WTC11 (cell line): ENCODE measurements around the gene RNF212B. TPM values are rescaled to one million over a fixed set of nuclear protein-coding genes. Genes with fewer than 3 reads are reported as not detected.
"Not testable (repeated sequence)": the region's sequence is repeated elsewhere in the genome, so short reads cannot be mapped to it uniquely, and the experiment has no call there.

Experiments used
- ATAC-seq: fragments of 200-7000 bp; cut with Tn5 transposase; 2 replicates; pipeline ENCODE4 v1.10.0; 2021; ENCODE audit warnings: mild to moderate bottlenecking, moderate library complexity
- CTCF ChIA-PET: fragments of 300-600 bp; sonication (Branson Sonifier 250); formaldehyde crosslinking; loops from one replicate; lab custom pipeline; 2021; ENCODE audit warnings: antibody characterized with exemption; lab: Charles Lee
- POLR2A ChIA-PET: fragments of 350-600 bp; sonication (Branson Sonifier 250); formaldehyde crosslinking; loops from one replicate; lab custom pipeline; 2021; ENCODE audit warnings: antibody characterized with exemption; lab: Charles Lee
- DNase-seq: peaks from one replicate; pipeline ENCODE4 v3.0.0; 2021; ENCODE audit warnings: low spot score
- H3K27ac Mint-ChIP-seq: 2 replicates; pipeline ENCODE4 v1.8.0; 2021; ENCODE audit warnings: mixed read lengths
- H3K27me3 Mint-ChIP-seq: 2 replicates; pipeline ENCODE4 v1.8.0; 2021; ENCODE audit warnings: low read depth, mild to moderate bottlenecking, moderate library complexity, mixed read lengths
- H3K36me3 Mint-ChIP-seq: 2 replicates; pipeline ENCODE4 v1.8.0; 2021; ENCODE audit warnings: mixed read lengths
- H3K4me1 Mint-ChIP-seq: 2 replicates; pipeline ENCODE4 v1.8.0; 2022; ENCODE audit warnings: mixed read lengths
- H3K4me3 Mint-ChIP-seq: 2 replicates; pipeline ENCODE4 v1.8.0; 2021; ENCODE audit warnings: mild to moderate bottlenecking, moderate library complexity, mixed read lengths
- H3K9me3 Mint-ChIP-seq: 2 replicates; pipeline ENCODE4 v1.8.0; 2021; ENCODE audit warnings: mixed read lengths
- AR ChIP-seq: fragments of 250-450 bp; sonication (Bioruptor Pico); IDR thresholded peaks from 2 replicates; pipeline ENCODE4 v1.9.0; 2021; ENCODE audit warnings: mild to moderate bottlenecking
- ATF2 ChIP-seq: sonication (generic); formaldehyde crosslinking; IDR thresholded peaks from 2 replicates; pipeline ENCODE4 v1.8.1; 2022; ENCODE audit warnings: low read depth, missing genetic modification reagents, borderline replicate concordance
- CREM ChIP-seq: sonication (generic); formaldehyde crosslinking; IDR thresholded peaks from 2 replicates; pipeline ENCODE4 v1.8.1; 2022; ENCODE audit warnings: mild to moderate bottlenecking, missing genetic modification reagents, moderate library complexity
- FOXP1 ChIP-seq: sonication (generic); formaldehyde crosslinking; IDR thresholded peaks from 2 replicates; pipeline ENCODE4 v1.8.0; 2022; ENCODE audit warnings: missing genetic modification reagents, mild to moderate bottlenecking, moderate library complexity, borderline replicate concordance
- HMGA2 ChIP-seq: fragments of 250-450 bp; sonication (Bioruptor Pico); IDR thresholded peaks from 2 replicates; pipeline ENCODE4 v1.4.0; 2021; ENCODE audit warnings: mild to moderate bottlenecking, moderate library complexity
- NFYB ChIP-seq: sonication (generic); formaldehyde crosslinking; conservative IDR thresholded peaks from 2 replicates; pipeline ENCODE4 v1.8.0; 2022; ENCODE audit warnings: low read depth, missing genetic modification reagents
- RORB ChIP-seq: fragments of 250-450 bp; sonication (Bioruptor Pico); IDR thresholded peaks from 2 replicates; pipeline ENCODE4 v1.9.0; 2021; ENCODE audit warnings: mild to moderate bottlenecking
- SOX15 ChIP-seq: fragments of 250-450 bp; sonication (Bioruptor Pico); IDR thresholded peaks from 2 replicates; pipeline ENCODE4 v1.9.0; 2021; ENCODE audit warnings: mild to moderate bottlenecking
- USF2 ChIP-seq: sonication (generic); formaldehyde crosslinking; IDR thresholded peaks from 2 replicates; pipeline ENCODE4 v1.8.1; 2023; ENCODE audit warnings: mild to moderate bottlenecking, missing genetic modification reagents, moderate library complexity
- ZBTB43 ChIP-seq: sonication (generic); formaldehyde crosslinking; IDR thresholded peaks from 2 replicates; pipeline ENCODE4 v1.8.1; 2023; ENCODE audit warnings: mild to moderate bottlenecking, missing genetic modification reagents
- ZNF263 ChIP-seq: sonication (generic); formaldehyde crosslinking; IDR thresholded peaks from 2 replicates; pipeline ENCODE4 v1.8.1; 2022; ENCODE audit warnings: low read depth, mild to moderate bottlenecking, moderate library complexity, missing genetic modification reagents
- ZNF317 ChIP-seq: sonication (generic); formaldehyde crosslinking; IDR thresholded peaks from 2 replicates; pipeline ENCODE4 v1.8.1; 2023; ENCODE audit warnings: low read depth, mild to moderate bottlenecking, moderate library complexity, missing genetic modification reagents, borderline replicate concordance
- ZNF396 ChIP-seq: fragments of 250-450 bp; sonication (Bioruptor Pico); IDR thresholded peaks from 2 replicates; pipeline ENCODE4 v1.8.0; 2021; ENCODE audit warnings: mild to moderate bottlenecking, moderate library complexity, borderline replicate concordance
- ZSCAN18 ChIP-seq: fragments of 250-450 bp; sonication (Bioruptor Pico); IDR thresholded peaks from 2 replicates; pipeline ENCODE4 v2.1.2; 2022; ENCODE audit warnings: mild to moderate bottlenecking, moderate library complexity
- total RNA-seq: library from RNA; stranded (reverse); gene quantifications from 3 replicates; pipeline ENCODE4 v1.2.3, GENCODE V29; 2021
- TF ChIP-seq, protein P1 (sequence below): sonication (generic); formaldehyde crosslinking; IDR thresholded peaks from 2 replicates; pipeline ENCODE4 v1.8.1; 2022; ENCODE audit warnings: missing genetic modification reagents, borderline replicate concordance
- TF ChIP-seq, protein P2 (sequence below): sonication (generic); formaldehyde crosslinking; conservative IDR thresholded peaks from 2 replicates; pipeline ENCODE4 v1.8.1; 2022; ENCODE audit warnings: mild to moderate bottlenecking, missing genetic modification reagents
- TF ChIP-seq, protein P3 (sequence below): sonication (generic); formaldehyde crosslinking; IDR thresholded peaks from 2 replicates; pipeline ENCODE4 v1.8.1; 2022; ENCODE audit warnings: mild to moderate bottlenecking, moderate library complexity, missing genetic modification reagents

The RNF212B gene
- total RNA-seq, 1 experiment from 2014 or later, result 0.46 TPM

DNA sequence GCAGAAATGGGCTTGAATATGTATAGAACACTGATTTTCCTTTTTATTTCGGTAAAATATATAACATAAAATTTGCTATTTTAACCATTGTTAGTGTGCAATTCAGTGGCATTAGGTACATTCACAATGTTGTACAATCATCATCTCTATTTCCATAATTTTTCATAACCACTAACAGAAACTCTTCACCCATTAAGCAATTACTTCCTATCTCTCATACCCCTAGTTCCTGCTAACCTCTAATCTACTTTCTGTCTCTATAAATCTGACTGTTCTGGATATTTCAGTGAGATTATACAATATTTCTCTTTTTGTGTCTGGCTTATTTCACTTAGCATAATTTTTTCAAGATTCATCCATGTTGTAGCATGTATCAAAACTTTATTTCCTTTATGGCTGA, 8.9 kb upstream of the RNF212B start (continued):
- TF ChIP-seq HMGA2 (CRISPR knock-in tag) (no peak), FOXP1 (CRISPR knock-in tag) (no peak), RORB (CRISPR knock-in tag) (no peak), CREM (CRISPR knock-in tag) (no peak), AR (CRISPR knock-in tag) (no peak), ZBTB43 (CRISPR knock-in tag) (no peak), ZSCAN18 (CRISPR knock-in tag) (no peak), SOX15 (no peak), ZNF263 (CRISPR knock-in tag) (no peak), ATF2 (no peak)
- TF ChIP-seq, protein P1, sequence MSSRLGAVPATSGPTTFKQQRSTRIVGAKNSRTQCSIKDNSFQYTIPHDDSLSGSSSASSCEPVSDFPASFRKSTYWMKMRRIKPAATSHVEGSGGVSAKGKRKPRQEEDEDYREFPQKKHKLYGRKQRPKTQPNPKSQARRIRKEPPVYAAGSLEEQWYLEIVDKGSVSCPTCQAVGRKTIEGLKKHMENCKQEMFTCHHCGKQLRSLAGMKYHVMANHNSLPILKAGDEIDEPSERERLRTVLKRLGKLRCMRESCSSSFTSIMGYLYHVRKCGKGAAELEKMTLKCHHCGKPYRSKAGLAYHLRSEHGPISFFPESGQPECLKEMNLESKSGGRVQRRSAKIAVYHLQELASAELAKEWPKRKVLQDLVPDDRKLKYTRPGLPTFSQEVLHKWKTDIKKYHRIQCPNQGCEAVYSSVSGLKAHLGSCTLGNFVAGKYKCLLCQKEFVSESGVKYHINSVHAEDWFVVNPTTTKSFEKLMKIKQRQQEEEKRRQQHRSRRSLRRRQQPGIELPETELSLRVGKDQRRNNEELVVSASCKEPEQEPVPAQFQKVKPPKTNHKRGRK (CRISPR knock-in tag), result no peak
- TF ChIP-seq, protein P2, sequence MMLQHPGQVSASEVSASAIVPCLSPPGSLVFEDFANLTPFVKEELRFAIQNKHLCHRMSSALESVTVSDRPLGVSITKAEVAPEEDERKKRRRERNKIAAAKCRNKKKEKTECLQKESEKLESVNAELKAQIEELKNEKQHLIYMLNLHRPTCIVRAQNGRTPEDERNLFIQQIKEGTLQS (CRISPR knock-in tag), result no peak

- Mint-ChIP-seq H3K36me3 (peaks cover 19% of the 10 kb centered on the region), H3K9me3 (peaks cover 20% of the 10 kb centered on the region)
- H3K4me1 Mint-ChIP-seq, POLR2A ChIA-PET, H3K27me3 Mint-ChIP-seq, ATAC-seq, H3K27ac Mint-ChIP-seq, H3K4me3 Mint-ChIP-seq, CTCF ChIA-PET, DNase-seq: not testable (repeated sequence)
Measured at GRCh38 chr14:23232241-23232808, 5.4 kb upstream of the RNF212B start.

DNA sequence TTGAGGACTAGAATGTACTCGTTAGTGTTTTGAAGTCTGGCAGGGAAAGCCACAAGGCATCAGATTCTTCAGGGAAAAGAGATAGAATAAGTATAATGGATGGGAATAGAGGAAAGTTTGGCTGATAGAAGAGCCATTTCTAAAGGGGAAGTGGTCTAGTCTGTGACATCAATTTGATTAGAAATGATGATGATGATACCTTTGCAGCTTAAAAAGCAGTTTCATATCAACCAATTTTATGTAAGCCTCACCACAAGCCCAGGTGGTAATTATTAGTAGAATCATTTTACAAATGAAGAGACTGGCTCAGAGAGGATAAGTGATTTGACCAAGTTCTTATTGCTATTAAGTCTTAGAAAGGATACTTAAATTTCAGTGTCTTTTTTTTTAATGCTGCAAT, 2.9 kb downstream of the RNF212B start:
- no peak overlapping the region for H3K4me3 Mint-ChIP-seq
- no peaks in the 10 kb centered on the region for H3K27me3 Mint-ChIP-seq
- no peaks in the 10 kb centered on the region for H3K36me3 Mint-ChIP-seq
- peaks cover 8% of the 10 kb centered on the region for H3K4me1 Mint-ChIP-seq
- no peak for ATAC-seq
- CTCF ChIA-PET, result interaction anchor here (1.0 kb wide), 1 partner anchor 120 kb away, joined by 3 read pairs; no protein-coding TSS in a partner anchor
- H3K27ac Mint-ChIP-seq, result no peak overlapping the region
- no peak for DNase-seq
- POLR2A ChIA-PET, result no interaction called here
- H3K9me3 Mint-ChIP-seq, result no peaks in the 10 kb centered on the region
- TF ChIP-seq ZNF396 (no peak), AR (CRISPR knock-in tag) (no peak), ZNF317 (CRISPR knock-in tag) (no peak), NFYB (no peak), USF2 (CRISPR knock-in tag) (no peak)
- TF ChIP-seq, protein P3, sequence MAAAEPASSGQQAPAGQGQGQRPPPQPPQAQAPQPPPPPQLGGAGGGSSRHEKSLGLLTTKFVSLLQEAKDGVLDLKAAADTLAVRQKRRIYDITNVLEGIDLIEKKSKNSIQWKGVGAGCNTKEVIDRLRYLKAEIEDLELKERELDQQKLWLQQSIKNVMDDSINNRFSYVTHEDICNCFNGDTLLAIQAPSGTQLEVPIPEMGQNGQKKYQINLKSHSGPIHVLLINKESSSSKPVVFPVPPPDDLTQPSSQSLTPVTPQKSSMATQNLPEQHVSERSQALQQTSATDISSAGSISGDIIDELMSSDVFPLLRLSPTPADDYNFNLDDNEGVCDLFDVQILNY (CRISPR knock-in tag), result no peak
